GM21515 (cell line): ENCODE results near the gene SLAMF7.
A peak's percentile ranks its signal among the peaks of the same experiment; 100 is the strongest.
"Not testable (repeated sequence)": the region's sequence is repeated elsewhere in the genome, so short reads cannot be mapped to it uniquely, and the experiment has no call there.

Experiments
- ATAC-seq: cut with Tn5 transposase; IDR thresholded peaks from one replicate; pipeline ENCODE4 v1.9.1; 2021; ENCODE audit not compliant: unreplicated experiment

Gene SLAMF7

DNA sequence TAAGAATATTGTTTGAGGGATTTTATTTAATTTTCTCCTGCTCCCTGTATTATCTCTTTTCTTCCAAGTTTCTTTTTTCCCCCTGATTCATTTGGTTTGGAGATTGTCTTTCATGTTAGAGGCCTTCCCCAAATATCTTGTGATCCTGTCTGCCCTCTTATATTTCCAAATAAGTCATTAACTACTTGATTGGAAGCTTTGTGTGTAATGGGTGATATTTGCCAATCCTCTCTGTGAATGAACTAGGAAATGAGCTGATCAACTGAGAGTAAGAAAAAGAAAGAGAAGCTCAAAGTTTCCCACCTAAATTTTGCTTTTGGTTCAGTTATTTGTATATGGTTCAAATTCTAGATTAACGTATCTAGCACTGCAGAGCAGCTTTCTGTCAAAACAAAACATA, 33.3 kb downstream of the SLAMF7 start:
- no peak for ATAC-seq

DNA sequence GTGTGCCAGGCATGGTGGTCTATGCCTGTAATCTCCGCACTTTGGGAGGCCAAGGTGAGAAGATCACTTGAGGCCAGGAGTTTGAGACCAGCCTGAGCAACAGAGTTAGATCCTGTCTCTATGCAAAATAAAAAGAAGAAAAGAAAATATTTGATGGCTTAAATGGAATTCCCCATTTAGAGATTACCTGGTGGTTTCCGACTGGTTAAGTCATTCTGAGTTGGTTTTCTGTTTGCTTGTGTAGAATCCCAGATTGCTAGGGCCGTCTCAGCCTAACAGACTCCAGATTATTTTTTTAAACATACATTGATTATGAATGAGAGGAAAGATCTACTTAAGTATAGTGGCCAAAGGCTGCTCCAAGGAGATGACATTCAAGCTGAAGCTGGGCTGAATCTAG, 34.0 kb downstream of the SLAMF7 start:
- no peak for ATAC-seq

DNA sequence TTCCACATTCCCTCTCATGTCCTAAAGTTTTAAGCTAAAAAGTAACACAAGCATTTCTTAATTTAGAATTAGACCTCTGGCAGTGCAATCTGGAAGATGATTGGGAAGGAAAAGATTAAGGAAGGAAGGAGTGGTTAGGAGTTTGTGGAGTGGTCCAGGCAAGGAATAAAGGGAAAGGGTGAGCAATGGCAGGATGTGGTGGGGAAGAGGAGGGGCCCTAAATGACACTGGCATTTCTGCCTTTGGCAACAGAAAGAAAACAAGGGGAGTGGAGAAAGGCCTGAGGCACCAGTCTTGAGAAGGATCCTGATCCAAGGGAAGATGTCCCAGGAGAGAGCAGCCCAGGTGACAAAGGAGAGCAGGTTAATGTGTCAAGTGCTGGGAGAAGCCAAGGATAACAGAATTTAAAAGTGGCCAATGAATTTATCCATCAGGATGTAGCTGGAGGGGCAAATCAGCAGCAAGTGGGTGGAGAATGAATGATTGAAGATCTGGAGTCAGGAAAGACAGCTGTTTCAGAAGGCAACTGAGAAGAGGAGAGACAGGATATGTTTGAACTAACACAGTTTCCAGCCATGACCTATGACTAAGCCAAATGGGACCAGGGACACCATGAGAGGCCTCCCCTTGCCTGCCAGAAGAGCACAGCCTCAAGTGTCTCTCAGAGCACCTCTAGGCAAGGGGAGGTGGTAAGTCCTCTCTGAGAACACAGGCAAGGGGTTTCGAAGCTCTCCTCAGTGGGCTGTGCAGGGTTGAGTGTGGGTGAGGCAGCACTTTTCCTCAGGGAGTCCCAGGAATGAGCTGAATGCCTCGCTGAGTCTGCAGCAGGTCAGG, 36.1 kb downstream of the SLAMF7 start:
- no peak for ATAC-seq

DNA sequence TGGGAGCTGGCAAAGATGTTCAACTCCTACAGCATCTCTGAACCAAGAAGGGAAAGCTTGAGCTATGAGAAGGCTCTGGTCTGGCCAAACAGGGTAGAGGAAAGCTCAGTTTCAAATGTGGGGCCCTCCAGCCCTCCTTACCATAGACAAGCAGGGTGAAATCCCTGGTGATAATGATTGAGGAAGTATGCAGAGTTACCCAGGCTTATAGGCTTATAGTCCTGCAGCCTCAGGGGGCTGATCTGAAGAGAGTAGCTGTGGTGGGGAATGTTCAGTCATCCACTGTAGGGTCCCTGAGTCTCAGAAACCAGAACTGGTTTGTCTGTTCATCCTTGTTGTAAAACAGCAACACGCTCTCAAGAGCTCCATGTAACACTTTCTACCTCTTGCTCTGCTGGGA, 37.1 kb downstream of the SLAMF7 start:
- no peak for ATAC-seq

- ATAC-seq: no peak
Observed at GRCh38 chr1:160777486-160778089, 38.5 kb downstream of the SLAMF7 start.

- no peak for ATAC-seq
Observed at GRCh38 chr1:160778976-160779375, 39.9 kb downstream of the SLAMF7 start.

DNA sequence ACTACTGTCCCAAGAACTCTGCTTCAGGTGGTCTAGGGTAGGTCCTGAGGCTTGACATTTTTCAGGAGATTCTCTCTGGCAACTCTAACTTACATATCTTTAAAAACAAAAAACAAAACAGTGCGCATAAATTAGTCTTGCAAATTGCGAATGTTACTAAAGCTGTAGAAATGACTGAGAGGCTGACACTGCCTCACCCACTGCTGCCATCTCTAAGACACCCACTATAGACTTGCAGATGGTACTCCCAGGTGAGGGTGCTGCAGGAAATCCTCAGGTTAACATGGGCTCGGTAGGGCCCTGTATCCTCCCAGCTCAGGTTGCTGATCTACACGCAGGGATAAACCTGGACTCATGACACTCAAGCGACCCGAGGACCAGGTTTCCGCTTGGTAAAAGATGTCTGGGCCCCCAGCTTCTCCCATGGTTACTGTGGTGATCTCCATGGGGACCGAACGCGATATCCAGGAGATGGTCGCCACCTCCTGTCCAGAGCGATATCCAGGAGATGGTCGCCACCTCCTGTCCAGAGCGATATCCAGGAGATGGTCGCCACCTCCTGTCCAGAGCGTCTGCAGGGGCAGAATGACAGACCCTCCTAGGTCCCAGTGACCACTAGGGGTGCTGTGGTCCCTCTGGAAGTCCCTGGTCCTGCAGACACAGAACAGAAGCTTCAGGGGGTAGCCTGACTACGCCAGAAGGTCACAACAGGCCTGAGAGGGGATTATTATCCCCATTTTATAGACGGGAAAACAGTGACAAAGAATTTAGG, 40.8 kb downstream of the SLAMF7 start:
- ATAC-seq: no peak

DNA sequence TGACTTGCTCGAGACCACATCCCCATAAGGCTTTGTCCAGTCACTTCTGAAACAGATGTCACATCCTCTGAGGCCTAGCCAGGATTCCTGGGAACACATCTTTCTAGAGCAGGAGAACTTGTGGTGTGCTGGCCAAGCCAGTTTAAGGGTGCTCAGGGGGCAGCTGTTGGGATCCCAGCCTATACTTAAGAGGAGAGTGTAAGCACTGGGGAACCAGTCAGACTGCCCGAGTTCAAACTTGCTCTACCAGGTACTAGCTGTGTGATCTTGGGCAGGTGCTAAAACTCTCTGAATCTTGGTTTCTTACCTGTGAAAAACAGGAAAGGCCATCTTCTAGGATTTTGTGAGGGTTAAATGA, 41.3 kb downstream of the SLAMF7 start:
- ATAC-seq: no peak

DNA sequence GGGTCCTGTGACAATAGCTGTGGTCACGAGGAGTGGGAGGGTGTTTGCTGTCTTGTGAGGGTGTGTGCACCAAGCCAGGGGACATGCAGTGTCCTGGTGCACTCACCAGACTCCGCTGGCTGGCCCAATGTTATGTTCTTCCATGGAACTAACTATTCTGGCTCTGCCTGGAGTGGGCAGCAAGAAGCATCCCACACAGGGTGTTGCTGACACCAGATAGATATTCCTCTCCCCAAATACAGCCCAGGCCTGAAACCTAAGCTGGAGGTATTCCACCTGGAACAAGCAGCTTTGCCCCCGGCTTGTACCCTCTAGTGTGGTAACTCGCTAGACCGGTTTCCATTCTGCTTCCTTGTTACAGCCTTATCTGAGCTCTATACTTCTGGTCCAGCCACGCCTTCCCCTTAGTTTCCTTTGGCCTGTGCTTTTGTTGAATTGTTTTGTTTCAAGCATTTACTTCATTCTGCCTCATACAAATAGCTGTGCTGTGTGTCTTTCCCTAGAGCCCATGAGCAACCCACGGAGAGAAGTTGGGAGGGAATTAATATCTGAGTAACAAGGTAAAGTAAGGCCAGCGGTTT, 42.2 kb downstream of the SLAMF7 start:
- no peak for ATAC-seq

- peak; percentile 85 for ATAC-seq
Observed at GRCh38 chr1:160781914-160782689, 43.1 kb downstream of the SLAMF7 start.

DNA sequence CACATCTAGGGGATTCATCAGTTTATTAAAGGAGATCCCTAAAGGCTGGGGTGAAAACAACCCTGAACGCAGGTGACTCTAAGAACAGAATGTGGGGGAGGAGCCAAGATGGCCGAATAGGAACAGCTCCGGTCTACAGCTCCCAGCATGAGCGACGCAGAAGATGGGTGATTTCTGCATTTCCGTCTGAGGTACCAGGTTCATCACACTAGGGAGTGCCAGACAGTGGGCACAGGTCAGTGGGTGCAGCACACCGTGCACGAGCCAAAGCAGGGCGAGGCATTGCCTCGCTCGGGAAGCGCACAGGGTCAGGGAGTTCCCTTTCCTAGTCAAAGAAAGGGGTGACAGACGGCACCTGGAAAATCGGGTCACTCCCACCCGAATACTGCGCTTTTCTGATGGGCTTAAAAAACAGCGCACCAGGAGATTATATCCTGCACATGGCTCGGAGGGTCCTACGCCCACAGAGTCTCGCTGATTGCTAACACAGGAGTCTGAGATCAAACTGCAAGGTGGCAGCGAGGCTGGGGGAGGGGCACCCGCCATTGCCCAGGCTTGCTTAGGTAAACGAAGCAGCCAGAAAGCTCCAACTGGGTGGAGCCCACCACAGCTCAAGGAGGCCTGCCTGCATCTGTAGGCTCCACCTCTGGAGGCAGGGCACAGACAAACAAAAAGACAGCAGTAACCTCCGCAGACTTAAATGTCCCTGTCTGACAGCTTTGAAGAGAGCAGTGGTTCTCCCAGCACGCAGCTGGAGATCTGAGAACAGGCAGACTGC, 44.1 kb downstream of the SLAMF7 start:
- not testable (repeated sequence) for ATAC-seq

DNA sequence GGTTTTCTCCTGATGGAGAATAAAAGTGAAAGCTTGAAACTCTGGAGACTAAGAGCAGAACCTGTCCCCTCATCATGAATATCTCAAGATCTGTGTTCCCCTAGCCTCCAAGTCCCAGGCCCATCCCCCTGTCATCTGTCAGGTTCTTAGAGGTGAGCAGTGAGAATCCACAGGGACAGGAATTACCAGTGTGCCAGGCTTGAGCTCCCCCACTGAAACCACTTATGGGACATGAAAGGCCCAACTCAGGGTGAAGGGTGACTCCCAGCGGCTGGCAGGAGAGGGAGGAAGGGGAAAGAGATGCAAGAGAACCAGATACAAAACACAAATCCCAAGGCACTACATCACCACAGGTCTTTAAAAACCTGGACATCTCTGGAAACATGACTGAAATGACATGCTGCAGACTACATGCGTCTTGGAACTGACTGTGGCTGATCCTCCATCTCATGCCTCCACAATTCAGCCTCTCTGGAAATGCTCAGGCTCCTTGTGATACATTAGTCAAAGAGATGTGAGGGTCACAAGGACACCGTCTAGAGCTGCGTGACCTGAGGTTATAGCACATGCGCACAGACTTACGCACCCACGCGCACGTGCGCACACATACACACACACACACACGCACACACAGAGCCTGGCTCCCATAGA, 50.1 kb downstream of the SLAMF7 start:
- ATAC-seq: peak; percentile 4

- ATAC-seq: peak; percentile 72
Observed at GRCh38 chr1:160789702-160790611, 50.9 kb downstream of the SLAMF7 start.

GRCh38 chr1:160794376-160794775, 55.3 kb downstream of the SLAMF7 start:
- no peak for ATAC-seq

- peak; percentile 77 for ATAC-seq
Observed at GRCh38 chr1:160795951-160796383, 56.9 kb downstream of the SLAMF7 start, which contains the start of gene LY9. TSS of gene LY9 (plus strand) at chr1:160796174. CDS start at chr1:160796188, 14 bp downstream.

DNA sequence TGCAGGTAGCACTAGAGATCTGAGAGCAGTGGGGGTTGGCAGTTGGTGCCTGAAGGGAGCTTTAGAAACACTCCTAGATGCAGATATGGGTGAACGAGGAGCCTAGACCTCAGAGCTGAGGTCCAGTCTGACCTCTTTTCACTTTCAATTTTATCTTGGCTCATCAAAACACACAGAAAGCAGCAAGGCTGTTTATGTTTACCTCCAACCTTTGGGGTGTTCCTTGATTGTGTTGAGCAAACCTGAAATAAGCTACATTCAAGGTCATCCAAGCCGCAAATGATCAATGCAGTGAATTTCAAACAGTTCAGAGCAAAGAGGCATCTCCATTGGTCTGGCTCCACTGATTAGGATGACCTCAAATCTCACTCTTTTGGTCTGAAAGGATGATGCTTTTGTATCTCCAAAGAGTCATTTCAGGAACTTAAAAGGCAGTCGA, 58.2 kb downstream of the SLAMF7 start:
- no peak for ATAC-seq

DNA sequence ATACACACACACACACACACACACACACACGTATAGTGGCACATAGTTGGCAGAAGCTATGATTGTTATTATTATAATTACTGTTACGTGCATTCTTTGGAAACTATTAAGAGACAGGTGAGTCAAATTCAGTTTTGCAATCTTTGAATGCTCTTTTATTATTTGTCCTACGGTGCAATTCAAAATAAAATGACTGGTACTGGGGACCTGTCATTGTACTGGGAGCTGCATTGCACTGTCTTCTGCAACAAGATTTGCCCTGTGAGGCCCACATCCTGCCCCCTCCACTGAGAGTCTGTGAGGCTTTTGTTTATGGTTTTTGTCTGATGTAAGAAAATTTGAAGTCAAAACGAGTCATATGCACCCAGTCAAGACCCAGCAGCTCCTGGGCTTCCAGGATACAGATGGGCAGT, 58.8 kb downstream of the SLAMF7 start:
- no peak for ATAC-seq

DNA sequence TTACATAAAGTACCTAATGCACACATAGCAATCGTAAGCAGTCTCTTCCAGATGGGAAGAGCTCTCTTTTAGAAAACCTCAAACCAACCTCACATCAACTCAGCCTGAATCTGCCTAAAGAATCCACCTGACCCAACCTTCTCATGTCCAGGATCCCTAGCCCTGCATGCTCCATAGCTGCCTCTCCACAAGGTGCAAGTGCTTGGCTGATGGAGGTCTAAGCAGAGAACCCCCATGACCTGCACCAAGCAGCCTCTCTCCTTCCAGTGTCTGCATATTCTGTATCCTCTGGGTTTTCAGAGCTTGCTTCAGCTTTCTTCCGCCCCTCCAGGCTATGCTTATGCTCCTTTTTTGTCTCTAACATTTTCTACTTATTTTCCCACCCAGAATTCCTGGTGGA, 59.4 kb downstream of the SLAMF7 start:
- ATAC-seq: no peak
